Natural killer cell treated with Interleukin-12 subunit alpha and Interleukin-12 subunit beta and Interleukin-15 and Interleukin-18, amount 100 ng/mL, for 72 hours (primary cell): ENCODE data around the gene WNK1. TPM values are rescaled to one million over a fixed set of nuclear protein-coding genes. Genes with fewer than 3 reads are reported as not detected.
"Not testable (repeated sequence)": the region's sequence is repeated elsewhere in the genome, so short reads cannot be mapped to it uniquely, and the experiment has no call there.

Experiments used
- ATAC-seq, 2 donors: fragments of 150-1000 bp; cut with Tn5 transposase in 1 of 2; sonication (Bioruptor Pico), chemical (Tn5 transposase) in 1 of 2; 2 replicates each; pipeline ENCODE4 v1.10.0; 2021
- DNase-seq: peaks from one replicate; pipeline ENCODE4 v3.0.0; 2022; ENCODE audit warnings: low spot score
- H3K27ac Mint-ChIP-seq, 2 donors: 1 replicate in 1 of 2; 2 replicates in 1 of 2; pipeline ENCODE4 v1.8.0; 2022; ENCODE audit warnings: mixed read lengths in 2 of 2, mild to moderate bottlenecking in 1 of 2, moderate library complexity in 1 of 2
- H3K27me3 Mint-ChIP-seq, 2 donors: 1 replicate in 1 of 2; 2 replicates in 1 of 2; pipeline ENCODE4 v1.8.0; 2022; ENCODE audit warnings: mixed read lengths in 2 of 2
- H3K36me3 Mint-ChIP-seq: one replicate; pipeline ENCODE4 v1.8.0; 2022; ENCODE audit warnings: mixed read lengths
- H3K4me1 Mint-ChIP-seq, 2 donors: 1 replicate in 1 of 2; 2 replicates in 1 of 2; pipeline ENCODE4 v1.8.0; 2022; ENCODE audit warnings: low read depth in 2 of 2, mixed read lengths in 2 of 2, mild to moderate bottlenecking in 1 of 2
- H3K4me3 Mint-ChIP-seq: one replicate; pipeline ENCODE4 v1.8.0; 2022; ENCODE audit warnings: mixed read lengths
- H3K9me3 Mint-ChIP-seq: 2 replicates; pipeline ENCODE4 v1.8.0; 2022; ENCODE audit warnings: mixed read lengths
- total RNA-seq, 2 donors: library from RNA; stranded (reverse); gene quantifications; one replicate each; pipeline ENCODE4 v1.2.3, GENCODE V29; 2022

WNK1 gene
- total RNA-seq, 2 donors from 2014 or later: 152 to 269 TPM

- Mint-ChIP-seq H3K27me3 (no peaks in the 10 kb centered on the region), H3K9me3 (no peaks in the 10 kb centered on the region), H3K36me3 (peaks cover 12% of the 10 kb centered on the region), H3K27ac (peak overlapping the region; percentile 72 to 85), H3K4me1 (peaks cover 27 to 38% of the 10 kb centered on the region in 2 donors), H3K4me3 (peak overlapping the region; percentile 99)
- ATAC-seq (peak in 1 of 2 donors; percentile 24), DNase-seq (peak; percentile 67)
Observed at GRCh38 chr12:753611-754472, 1.5 kb downstream of the WNK1 start.

- DNase-seq (no peak), ATAC-seq (no peak)
- Mint-ChIP-seq H3K27me3 (no peaks in the 10 kb centered on the region), H3K27ac (peak overlapping the region; percentile 72 to 85), H3K4me1 (peaks cover 27 to 38% of the 10 kb centered on the region in 2 donors), H3K9me3 (no peaks in the 10 kb centered on the region), H3K36me3 (peaks cover 12% of the 10 kb centered on the region), H3K4me3 (peak overlapping the region; percentile 99)
Observed at GRCh38 chr12:754473-754820, 2.1 kb downstream of the WNK1 start.

- H3K27ac Mint-ChIP-seq: peak overlapping the region; percentile 72 to 85
- H3K4me1 Mint-ChIP-seq: peaks cover 21 to 38% of the 10 kb centered on the region in 2 donors
- H3K4me3 Mint-ChIP-seq: peak overlapping the region; percentile 99
- no peak for ATAC-seq
- no peak for DNase-seq
- no peaks in the 10 kb centered on the region for H3K9me3 Mint-ChIP-seq
- no peaks in the 10 kb centered on the region for H3K27me3 Mint-ChIP-seq
- peaks cover 12% of the 10 kb centered on the region for H3K36me3 Mint-ChIP-seq
Observed at GRCh38 chr12:754851-755562, 2.6 kb downstream of the WNK1 start.

- H3K9me3 Mint-ChIP-seq: no peaks in the 10 kb centered on the region
- DNase-seq (no peak), ATAC-seq (no peak)
- H3K27me3 Mint-ChIP-seq: no peaks in the 10 kb centered on the region
- peaks cover 15 to 53% of the 10 kb centered on the region in 2 donors for H3K4me1 Mint-ChIP-seq
- H3K4me3 Mint-ChIP-seq: peak overlapping the region; percentile 38
- H3K36me3 Mint-ChIP-seq: peaks cover 20% of the 10 kb centered on the region
- no peak overlapping the region for H3K27ac Mint-ChIP-seq
Observed at GRCh38 chr12:759628-760027, 7.2 kb downstream of the WNK1 start.

GRCh38 chr12:761256-761655, 8.9 kb downstream of the WNK1 start:
- H3K27me3 Mint-ChIP-seq: no peaks in the 10 kb centered on the region
- peaks cover 16% of the 10 kb centered on the region for H3K36me3 Mint-ChIP-seq
- H3K4me1 Mint-ChIP-seq: peaks cover 10 to 43% of the 10 kb centered on the region in 2 donors
- H3K4me3 Mint-ChIP-seq: no peak overlapping the region
- H3K9me3 Mint-ChIP-seq: no peaks in the 10 kb centered on the region
- ATAC-seq (no peak), DNase-seq (no peak)
- no peak overlapping the region for H3K27ac Mint-ChIP-seq

- ATAC-seq (no peak), DNase-seq (no peak)
- Mint-ChIP-seq H3K36me3 (peaks cover 16% of the 10 kb centered on the region), H3K4me3 (no peak overlapping the region), H3K27me3 (no peaks in the 10 kb centered on the region), H3K4me1 (peaks cover 19 to 40% of the 10 kb centered on the region in 2 donors), H3K9me3 (no peaks in the 10 kb centered on the region), H3K27ac (no peak overlapping the region)
Observed at GRCh38 chr12:765840-766239, 13.5 kb downstream of the WNK1 start.

GRCh38 chr12:768434-768833, 16.1 kb downstream of the WNK1 start:
- Mint-ChIP-seq H3K4me1 (peaks cover 22 to 31% of the 10 kb centered on the region in 2 donors), H3K36me3 (peaks cover 6% of the 10 kb centered on the region), H3K4me3 (no peak overlapping the region), H3K27me3 (no peaks in the 10 kb centered on the region), H3K27ac (peak overlapping the region; percentile 47 to 53), H3K9me3 (no peaks in the 10 kb centered on the region)
- ATAC-seq (no peak), DNase-seq (no peak)

- Mint-ChIP-seq H3K4me1 (peaks cover 31 to 35% of the 10 kb centered on the region in 2 donors), H3K4me3 (no peak overlapping the region), H3K9me3 (no peaks in the 10 kb centered on the region), H3K36me3 (no peaks in the 10 kb centered on the region), H3K27ac (no peak overlapping the region), H3K27me3 (no peaks in the 10 kb centered on the region)
- no peak for DNase-seq
- no peak for ATAC-seq
Observed at GRCh38 chr12:770479-770878, 18.1 kb downstream of the WNK1 start.

- Mint-ChIP-seq H3K9me3 (no peaks in the 10 kb centered on the region), H3K36me3 (no peaks in the 10 kb centered on the region), H3K27me3 (no peaks in the 10 kb centered on the region), H3K27ac (no peak overlapping the region), H3K4me3 (no peak overlapping the region), H3K4me1 (peaks cover 38 to 46% of the 10 kb centered on the region in 2 donors)
- DNase-seq (no peak), ATAC-seq (no peak)
Observed at GRCh38 chr12:772056-772697, 19.8 kb downstream of the WNK1 start.

GRCh38 chr12:774051-774614, 21.8 kb downstream of the WNK1 start:
- no peak for DNase-seq
- Mint-ChIP-seq H3K36me3 (no peaks in the 10 kb centered on the region), H3K9me3 (no peaks in the 10 kb centered on the region), H3K4me3 (no peak overlapping the region), H3K4me1 (peaks cover 29 to 46% of the 10 kb centered on the region in 2 donors), H3K27me3 (no peaks in the 10 kb centered on the region), H3K27ac (peak overlapping the region; percentile 29 to 42)
- ATAC-seq: no peak

GRCh38 chr12:775973-776771, 23.8 kb downstream of the WNK1 start:
- ATAC-seq, H3K4me3 Mint-ChIP-seq, H3K9me3 Mint-ChIP-seq, DNase-seq, H3K27me3 Mint-ChIP-seq, H3K36me3 Mint-ChIP-seq: not testable (repeated sequence)
- peaks cover 39 to 55% of the 10 kb centered on the region in 2 donors for H3K4me1 Mint-ChIP-seq
- H3K27ac Mint-ChIP-seq: peak overlapping the region; percentile 42 to 44

GRCh38 chr12:776772-777373, 24.5 kb downstream of the WNK1 start:
- not testable (repeated sequence) for ATAC-seq, H3K27me3 Mint-ChIP-seq, H3K4me3 Mint-ChIP-seq, H3K9me3 Mint-ChIP-seq, H3K36me3 Mint-ChIP-seq, DNase-seq
- Mint-ChIP-seq H3K27ac (peak overlapping the region in 1 of 2 donors; percentile 31), H3K4me1 (peaks cover 39 to 56% of the 10 kb centered on the region in 2 donors)
